ENCODE measurements around the gene MALAT1. TPM values are rescaled to one million over a fixed set of nuclear protein-coding genes. Genes with fewer than 3 reads are reported as not detected.

Gene MALAT1
- total and polyA plus RNA-seq, 2 of the 8 experiments (the other 6 are each of a cell fraction or from before 2014, with no cell fraction given): 115 to 984 TPM

- Histone ChIP-seq H3K27me3 (replicated peaks in 1 of 4; ENCODE audit: control insufficient read depth in 3 of 4, extremely low read depth in 1 of 4, insufficient read depth in 3 of 4, low read length in 3 of 4) (peaks cover 4 to 46% (median 36%) of the 10 kb centered on the region in 4 experiments; a peak in 6 of 7 replicates), H3K27ac (ENCODE audit: low read depth, low read length) (no peak overlapping the region), H3K14ac (ENCODE audit: insufficient read length) (no peak overlapping the region), H4K8ac (ENCODE audit: extremely low read depth, insufficient read depth, low read length) (peak overlapping the region; percentile 83; the same call in 1 of the 2 replicates), H4K20me1 (replicated peaks in 1 of 2; ENCODE audit: control insufficient read depth in 1 of 2, insufficient read depth in 2 of 2, low read length in 2 of 2) (peaks cover 0 to 9% of the 10 kb centered on the region in 2 experiments), H2BK5ac (ENCODE audit: low read depth, low read length) (no peak overlapping the region), H3K9me3 (ENCODE audit: insufficient read depth in 2 of 2, low read depth in 1 of 2, low read length in 1 of 2) (no peaks in the 10 kb centered on the region), H4K5ac (ENCODE audit: insufficient read length, low read depth, low read length) (no peak overlapping the region), H4K91ac (replicated peaks; ENCODE audit: insufficient read length, low read length) (no peak overlapping the region), H3K79me2 (ENCODE audit: control insufficient read depth in 1 of 2, insufficient read depth in 2 of 2, low read length in 2 of 2) (no peaks in the 10 kb centered on the region), H3K36me3 (ENCODE audit: control insufficient read depth in 2 of 4, insufficient read depth in 4 of 4, low read length in 3 of 4) (no peaks in the 10 kb centered on the region), H3K23me2 (ENCODE audit: low read depth, low read length) (peaks cover 7% of the 10 kb centered on the region; the same call in 1 of the 2 replicates), H3K4me3 (ENCODE audit: extremely low read depth in 1 of 4, insufficient read depth in 2 of 4, low read depth in 3 of 4, low read length in 4 of 4) (peak overlapping the region in 1 of 4 experiments; percentile 42; a peak in 2 of 8 replicates), H3K23ac (ENCODE audit: insufficient read length) (no peak overlapping the region), H3K79me1 (ENCODE audit: low read depth, low read length) (no peaks in the 10 kb centered on the region), H2AK5ac (ENCODE audit: low read depth, low read length) (no peak overlapping the region), H2BK20ac (ENCODE audit: low read length) (no peak overlapping the region), H3K18ac (ENCODE audit: extremely low read depth, low read length) (no peak overlapping the region), H3K4me2 (ENCODE audit: insufficient read depth in 1 of 2, low read depth in 2 of 2, low read length in 2 of 2) (peak overlapping the region; percentile 57 to 93), H3K9ac (replicated peaks in 1 of 4; ENCODE audit: extremely low read depth in 1 of 4, low read depth in 3 of 4, low read length in 3 of 4) (no peak overlapping the region), H3K4ac (replicated peaks; ENCODE audit: insufficient read length, low read depth, low read length) (no peak overlapping the region), H3K56ac (replicated peaks; ENCODE audit: insufficient read length, low read depth, low read length) (no peak overlapping the region), H2AFZ (ENCODE audit: low read length) (no peak overlapping the region), H2BK120ac (replicated peaks; ENCODE audit: low read depth, low read length) (no peak overlapping the region), H2BK12ac (ENCODE audit: low read depth, low read length) (peak overlapping the region; percentile 27; the same call in 1 of the 2 replicates), H3K4me1 (replicated peaks in 1 of 4; ENCODE audit: control insufficient read depth in 3 of 4, insufficient read depth in 4 of 4, low read length in 3 of 4) (peaks cover 0 to 11% (median 8%) of the 10 kb centered on the region in 4 experiments; a peak in 5 of 7 replicates), H2BK15ac (ENCODE audit: low read length) (no peak overlapping the region)
- FAIRE-seq (no peak), DNase-seq (ENCODE audit: low read depth in 1 of 2, low spot score in 2 of 2) (peak in 1 of 2 experiments; percentile 72)
- ChIA-PET POLR2A (ENCODE audit: partially characterized antibody) (interaction anchor here (1.0 to 1.6 kb wide), 4 partner anchors 7 to 18 kb away, joined by 3 to 5 read pairs (median 4); no protein-coding TSS in a partner anchor), CTCF (ENCODE audit: partially characterized antibody) (interaction anchor here (0.6 to 10.5 kb wide), 10 partner anchors 9 to 232 kb away, joined by 3 to 284 read pairs (median 4); partner anchors contain the start of genes FAM89B, LTBP3 and ZNRD2)
- 45% methylated on average over 25 of the region's 52 CpGs; no CpG with 5 or more reads in 1 of the 2 experiments for WGBS, 2 experiments (ENCODE audit: extremely low coverage in 1 of 2, insufficient coverage in 1 of 2, insufficient read length in 1 of 2, insufficient replicate concordance in 2 of 2, low coverage in 1 of 2, low lambda C conversion rate in 2 of 2, missing lambda C conversion rate in 1 of 2)
- TF ChIP-seq SIX5 (IDR thresholded peaks at IDR 0.05; ENCODE audit: low read depth, low read length): no peak
- TF ChIP-seq BACH1 (IDR thresholded peaks at IDR 0.05; ENCODE audit: low read length): peak; percentile 56
- TF ChIP-seq SP1 (IDR thresholded peaks at IDR 0.05; ENCODE audit: low read depth, low read length): no peak
- TF ChIP-seq MAX (IDR thresholded peaks at IDR 0.05): 0 out of 2 replicates have a peak, but pooled peaks have one; percentile 32
- no peak for TF ChIP-seq NRF1 (IDR thresholded peaks at IDR 0.05; ENCODE audit: low read depth, low read length)
- no peak for TF ChIP-seq EP300 (IDR thresholded peaks at IDR 0.05; ENCODE audit: borderline replicate concordance in 1 of 2, low read depth in 2 of 2, low read length in 2 of 2)
- 0 out of 4 replicates have a peak, but pooled peaks of 1 of the 2 experiments have one; percentile 20 for TF ChIP-seq HDAC2 (IDR thresholded peaks at IDR 0.05; ENCODE audit: borderline replicate concordance in 1 of 2, low read depth in 2 of 2, low read length in 2 of 2)
- no peak for TF ChIP-seq TCF12 (IDR thresholded peaks at IDR 0.05; ENCODE audit: low read depth, low read length)
Observed at GRCh38 chr11:65547446-65548125, 48.7 kb downstream of the MALAT1 start.
